GM12874 (cell line): ENCODE data around the gene DEFB112.

Source experiments
- CTCF ChIP-seq: IDR thresholded peaks from 2 replicates; pipeline ENCODE4 v1.5.1; 2011; ENCODE audit warnings: low read depth, mild to moderate bottlenecking, control low read depth, low read length, moderate library complexity; ENCODE audit not compliant: insufficient read depth

The DEFB112 gene

GRCh38 chr6:50003139-50003538 lies 46.6 kb downstream of the DEFB112 start:
- TF ChIP-seq CTCF = no peak

GRCh38 chr6:49995278-49995677 lies 54.5 kb downstream of the DEFB112 start:
- no peak for TF ChIP-seq CTCF
